Astrocyte (in vitro differentiated cells and primary cell): ENCODE results near the gene PLCL2.

ENCODE experiments used
- EZH2 ChIP-seq: IDR thresholded peaks from 2 replicates; pipeline ENCODE4 v1.6.1; 2012; ENCODE audit warnings: mild to moderate bottlenecking, low read length, inconsistent platforms; ENCODE audit not compliant: insufficient read depth
- TF ChIP-seq, protein P1 (sequence below): IDR thresholded peaks from 2 replicates; pipeline ENCODE4 v1.5.1; 2011; ENCODE audit warnings: low read depth, mild to moderate bottlenecking, inconsistent platforms, low read length, moderate library complexity; ENCODE audit not compliant: insufficient read depth

DNA sequence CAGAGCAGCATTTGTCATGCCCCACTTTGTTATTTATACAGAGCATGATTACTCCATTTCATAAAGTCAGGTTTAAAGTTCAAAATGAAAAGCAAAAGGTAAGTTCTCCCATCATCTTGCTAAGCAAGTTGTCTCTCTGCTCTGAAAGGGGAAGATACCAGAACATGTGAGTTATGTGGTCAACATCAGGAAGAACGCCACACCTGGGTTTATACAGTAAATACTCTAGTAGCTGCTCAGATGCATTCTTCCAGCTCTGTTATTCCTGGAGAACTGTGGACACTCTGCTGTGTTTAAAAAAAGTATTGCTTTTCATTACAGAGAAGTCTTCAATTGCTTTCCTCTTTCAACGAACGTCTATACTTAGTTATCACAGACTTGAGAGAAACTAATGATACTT is 145.7 kb downstream of the PLCL2 start:
- TF ChIP-seq, protein P1, sequence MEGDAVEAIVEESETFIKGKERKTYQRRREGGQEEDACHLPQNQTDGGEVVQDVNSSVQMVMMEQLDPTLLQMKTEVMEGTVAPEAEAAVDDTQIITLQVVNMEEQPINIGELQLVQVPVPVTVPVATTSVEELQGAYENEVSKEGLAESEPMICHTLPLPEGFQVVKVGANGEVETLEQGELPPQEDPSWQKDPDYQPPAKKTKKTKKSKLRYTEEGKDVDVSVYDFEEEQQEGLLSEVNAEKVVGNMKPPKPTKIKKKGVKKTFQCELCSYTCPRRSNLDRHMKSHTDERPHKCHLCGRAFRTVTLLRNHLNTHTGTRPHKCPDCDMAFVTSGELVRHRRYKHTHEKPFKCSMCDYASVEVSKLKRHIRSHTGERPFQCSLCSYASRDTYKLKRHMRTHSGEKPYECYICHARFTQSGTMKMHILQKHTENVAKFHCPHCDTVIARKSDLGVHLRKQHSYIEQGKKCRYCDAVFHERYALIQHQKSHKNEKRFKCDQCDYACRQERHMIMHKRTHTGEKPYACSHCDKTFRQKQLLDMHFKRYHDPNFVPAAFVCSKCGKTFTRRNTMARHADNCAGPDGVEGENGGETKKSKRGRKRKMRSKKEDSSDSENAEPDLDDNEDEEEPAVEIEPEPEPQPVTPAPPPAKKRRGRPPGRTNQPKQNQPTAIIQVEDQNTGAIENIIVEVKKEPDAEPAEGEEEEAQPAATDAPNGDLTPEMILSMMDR: no peak
- TF ChIP-seq EZH2: no peak
